Lung (tissue), 12 donors: ENCODE measurements around the gene MTERF4. TPM values are rescaled to one million over a fixed set of nuclear protein-coding genes. Genes with fewer than 3 reads are reported as not detected.

Experiments
- ATAC-seq: fragments of 200-7000 bp; cut with Tn5 transposase; one replicate; pipeline ENCODE4 v1.9.1; 2020; ENCODE audit warnings: moderate number of reproducible peaks; ENCODE audit not compliant: insufficient read depth, low FRiP score
- DNase-seq, 3 donors: peaks; one replicate each; pipeline ENCODE4 v3.0.0-alpha.2; 2013 to 2017
- H3K27ac ChIP-seq, 2 donors: one replicate each; pipeline ENCODE4 v1.5.1; 2013; ENCODE audit warnings: mild to moderate bottlenecking in 2 of 2, moderate library complexity in 2 of 2, control low read depth in 1 of 2, inconsistent platforms in 1 of 2, low read depth in 1 of 2, low read length in 1 of 2
- H3K27me3 ChIP-seq, 3 donors: one replicate each; pipeline ENCODE4 v1.5.1; 2013; ENCODE audit warnings: low read length in 2 of 3; ENCODE audit not compliant: control insufficient read depth in 3 of 3, insufficient read depth in 3 of 3
- H3K36me3 ChIP-seq, 4 donors: one replicate each; pipeline ENCODE4 v1.5.1; 2013; ENCODE audit warnings: low read length in 4 of 4, mild to moderate bottlenecking in 1 of 4, moderate library complexity in 1 of 4; ENCODE audit not compliant: control insufficient read depth in 4 of 4, insufficient read depth in 4 of 4
- H3K4me1 ChIP-seq, 5 donors: one replicate each; pipeline ENCODE4 v1.5.1; 2013; ENCODE audit warnings: low read length in 5 of 5, mild to moderate bottlenecking in 2 of 5, moderate library complexity in 1 of 5; ENCODE audit not compliant: control insufficient read depth in 5 of 5, insufficient read depth in 5 of 5
- H3K4me3 ChIP-seq: one replicate; pipeline ENCODE4 v1.5.1; 2013; ENCODE audit warnings: mild to moderate bottlenecking, control low read depth, moderate library complexity
- H3K9ac ChIP-seq, 2 donors: one replicate each; pipeline ENCODE4 v1.5.1; 2013; ENCODE audit warnings: low read length in 2 of 2, control low read depth in 1 of 2; ENCODE audit not compliant: insufficient read depth in 1 of 2
- H3K9me3 ChIP-seq, 4 donors: one replicate each; pipeline ENCODE4 v1.5.1; 2013; ENCODE audit warnings: low read length in 3 of 4, mild to moderate bottlenecking in 1 of 4, moderate library complexity in 1 of 4; ENCODE audit not compliant: control insufficient read depth in 4 of 4, insufficient read depth in 3 of 4
- CTCF ChIP-seq: IDR thresholded peaks from 2 replicates; pipeline ENCODE4 v1.5.1; 2012; ENCODE audit warnings: mild to moderate bottlenecking; ENCODE audit errors: control extremely low read depth, extremely low read depth
- WGBS, 2 donors: extraction: QIAGEN DNeasy Blood & Tissue Kit; methylation state at CpG; one replicate each; pipeline ENCODE4 v1.1.7; 2013; 5-methylcytosine and 5-hydroxymethylcytosine counted together
- polyA plus RNA-seq, 2 donors: library from polyadenylated mRNA; stranded (reverse); fragments of 200-250 nt; gene quantifications; one replicate each; pipeline ENCODE4 v1.2.1, GENCODE V29; 2013
- total RNA-seq, 2 donors: library from RNA; depleted of rRNA in 1 of 2; stranded (reverse); fragments of >200 nt in 1 of 2; gene quantifications; one replicate each; pipeline ENCODE4 v1.2.1, GENCODE V29; 2014 to 2021
- donor health status: control.
- donor health status: control.
- donor health status: Bipolar disorder and iron deficiency.
- donor health status: healthy.
- donor health status: DM: yes; HTN: yes; CAD: no.

Gene MTERF4
- total and polyA plus RNA-seq, 4 donors, result 23.5 to 50.1 (median 27.5) TPM

- H3K4me1 ChIP-seq, result peaks cover 3 to 19% (median 3%) of the 10 kb centered on the region in 5 donors
- peak overlapping the region in 1 of 2 donors; percentile 69 for H3K9ac ChIP-seq
- no peaks in the 10 kb centered on the region for H3K27me3 ChIP-seq
- peaks cover 0 to 13% (median 9%) of the 10 kb centered on the region in 4 donors for H3K36me3 ChIP-seq
- H3K9me3 ChIP-seq, result no peaks in the 10 kb centered on the region
- no peak overlapping the region for H3K4me3 ChIP-seq
- 40 to 56% methylated on average over 5 of the region's 5 CpGs for WGBS, 2 donors
- ATAC-seq, result no peak
- no peak overlapping the region for H3K27ac ChIP-seq
- no peak for DNase-seq
- no peak for TF ChIP-seq CTCF
Observed at GRCh38 chr2:241103176-241103595, 1.1 kb upstream of the MTERF4 start.

GRCh38 chr2:241099246-241099645 is 2.8 kb downstream of the MTERF4 start:
- 94 to 98% methylated on average over 5 of the region's 5 CpGs for WGBS, 2 donors
- Histone ChIP-seq H3K9me3 (no peaks in the 10 kb centered on the region), H3K4me3 (no peak overlapping the region), H3K9ac (no peak overlapping the region), H3K4me1 (peaks cover 3 to 19% (median 3%) of the 10 kb centered on the region in 5 donors), H3K27me3 (no peaks in the 10 kb centered on the region), H3K27ac (no peak overlapping the region), H3K36me3 (peaks cover 13 to 37% (median 26%) of the 10 kb centered on the region in 4 donors)
- no peak for TF ChIP-seq CTCF
- DNase-seq, result no peak
- ATAC-seq, result no peak

GRCh38 chr2:241096979-241097378 is 5.1 kb downstream of the MTERF4 start:
- no peak overlapping the region for H3K27ac ChIP-seq
- H3K4me1 ChIP-seq, result peaks cover 0 to 10% (median 10%) of the 10 kb centered on the region in 5 donors
- H3K9ac ChIP-seq, result no peak overlapping the region
- no peaks in the 10 kb centered on the region for H3K27me3 ChIP-seq
- H3K36me3 ChIP-seq, result peaks cover 27 to 50% (median 42%) of the 10 kb centered on the region in 4 donors
- ATAC-seq (no peak), DNase-seq (no peak)
- 86 to 94% methylated on average over 8 of the region's 8 CpGs for WGBS, 2 donors
- no peak overlapping the region for H3K4me3 ChIP-seq
- TF ChIP-seq CTCF, result no peak
- H3K9me3 ChIP-seq, result no peaks in the 10 kb centered on the region
